Activated naive CD8-positive, alpha-beta T cell treated with anti-CD3 and anti-CD28 coated beads for 36 hours (primary cell): ENCODE results near the gene WDR74. TPM values are rescaled to one million over a fixed set of nuclear protein-coding genes. Genes with fewer than 3 reads are reported as not detected.

Experiments
- DNase-seq: peaks from one replicate; pipeline ENCODE4 v3.0.0; 2021
- H3K27ac Mint-ChIP-seq: one replicate; pipeline ENCODE4 v1.8.0; 2022; ENCODE audit warnings: mild to moderate bottlenecking, moderate library complexity, mixed read lengths
- H3K27me3 Mint-ChIP-seq: one replicate; pipeline ENCODE4 v1.8.0; 2022; ENCODE audit warnings: mild to moderate bottlenecking, mixed read lengths
- H3K36me3 Mint-ChIP-seq: one replicate; pipeline ENCODE4 v1.8.0; 2021; ENCODE audit warnings: mild to moderate bottlenecking, mixed read lengths
- H3K4me1 Mint-ChIP-seq: one replicate; pipeline ENCODE4 v1.8.0; 2021; ENCODE audit warnings: mixed read lengths
- H3K4me3 Mint-ChIP-seq: one replicate; pipeline ENCODE4 v1.8.0; 2022; ENCODE audit warnings: mild to moderate bottlenecking, moderate library complexity, mixed read lengths
- H3K9me3 Mint-ChIP-seq: one replicate; pipeline ENCODE4 v1.8.0; 2022; ENCODE audit warnings: mixed read lengths
- total RNA-seq, 2 experiments: library from RNA; stranded (reverse); gene quantifications; one replicate each; pipeline ENCODE4 v1.2.3, GENCODE V29; 2021

The WDR74 gene
- 100 to 1,000 TPM; 139 to 141 TPM for total RNA-seq

- no peak within 1 kb of the TSS for H3K27ac Mint-ChIP-seq
- H3K36me3 Mint-ChIP-seq, result peaks cover 29% of the 10 kb centered on the region
- peak; percentile 92 for DNase-seq
- H3K4me1 Mint-ChIP-seq, result peaks cover 45% of the 10 kb centered on the region
- no peaks in the 10 kb centered on the region for H3K9me3 Mint-ChIP-seq
- H3K27me3 Mint-ChIP-seq, result no peaks in the 10 kb centered on the region
- H3K4me3 Mint-ChIP-seq, result no peak within 1 kb of the TSS
Observed at GRCh38 chr11:62839050-62839945, at the start of gene WDR74. Gene WDR74 (minus strand): TSS chr11:62839590. CDS start chr11:62839570, 20 bp downstream.

GRCh38 chr11:62889126-62889483, 49.7 kb upstream of the WDR74 start:
- no peak overlapping the region for H3K4me3 Mint-ChIP-seq
- peaks cover 29% of the 10 kb centered on the region for H3K4me1 Mint-ChIP-seq
- DNase-seq, result no peak
- H3K9me3 Mint-ChIP-seq, result no peaks in the 10 kb centered on the region
- peaks cover 54% of the 10 kb centered on the region for H3K36me3 Mint-ChIP-seq
- no peaks in the 10 kb centered on the region for H3K27me3 Mint-ChIP-seq
- peak overlapping the region; percentile 19 for H3K27ac Mint-ChIP-seq

- H3K27me3 Mint-ChIP-seq, result no peaks in the 10 kb centered on the region
Observed at GRCh38 chr11:62888406-62888805, 49.0 kb upstream of the WDR74 start.

DNA sequence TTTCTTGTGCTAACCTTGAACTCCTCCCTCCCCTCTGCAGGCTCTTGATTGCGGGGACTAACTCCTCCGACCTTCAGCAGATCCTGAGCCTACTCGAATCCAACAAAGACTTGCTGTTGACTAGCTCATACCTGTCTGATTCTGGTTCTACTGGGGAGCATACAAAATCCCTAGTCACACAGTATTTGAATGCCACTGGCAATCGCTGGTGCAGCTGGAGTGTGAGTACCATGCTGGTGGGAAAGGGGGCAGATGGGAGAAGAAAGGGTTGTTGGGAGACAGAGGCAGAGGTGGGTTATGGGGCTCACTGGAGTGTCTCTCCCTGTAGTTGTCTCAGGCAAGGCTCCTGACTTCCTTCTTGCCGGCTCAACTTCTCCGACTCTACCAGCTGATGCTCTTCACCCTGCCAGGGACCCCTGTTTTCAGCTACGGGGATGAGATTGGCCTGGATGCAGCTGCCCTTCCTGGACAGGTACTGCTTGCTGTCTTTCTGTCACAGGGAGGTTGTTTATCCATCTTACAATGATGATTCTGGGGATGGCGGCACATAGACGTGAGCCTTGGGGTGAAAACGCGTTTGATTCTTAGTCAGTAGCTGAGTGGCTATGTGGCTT, 45.9 kb upstream of the WDR74 start:
- peak overlapping the region; percentile 77 for H3K27ac Mint-ChIP-seq
- DNase-seq, result no peak
- H3K4me3 Mint-ChIP-seq, result peak overlapping the region; percentile 67
- peaks cover 91% of the 10 kb centered on the region for H3K36me3 Mint-ChIP-seq
- peaks cover 1% of the 10 kb centered on the region for H3K9me3 Mint-ChIP-seq
- H3K27me3 Mint-ChIP-seq, result peaks cover 9% of the 10 kb centered on the region
- peaks cover 48% of the 10 kb centered on the region for H3K4me1 Mint-ChIP-seq

More at GRCh38 chr11:62888406-62888805, 49.0 kb upstream of the WDR74 start:
- Mint-ChIP-seq H3K9me3 (no peaks in the 10 kb centered on the region), H3K36me3 (peaks cover 61% of the 10 kb centered on the region), H3K4me1 (peaks cover 36% of the 10 kb centered on the region), H3K4me3 (no peak overlapping the region), H3K27ac (peak overlapping the region; percentile 19)
- DNase-seq, result no peak

DNA sequence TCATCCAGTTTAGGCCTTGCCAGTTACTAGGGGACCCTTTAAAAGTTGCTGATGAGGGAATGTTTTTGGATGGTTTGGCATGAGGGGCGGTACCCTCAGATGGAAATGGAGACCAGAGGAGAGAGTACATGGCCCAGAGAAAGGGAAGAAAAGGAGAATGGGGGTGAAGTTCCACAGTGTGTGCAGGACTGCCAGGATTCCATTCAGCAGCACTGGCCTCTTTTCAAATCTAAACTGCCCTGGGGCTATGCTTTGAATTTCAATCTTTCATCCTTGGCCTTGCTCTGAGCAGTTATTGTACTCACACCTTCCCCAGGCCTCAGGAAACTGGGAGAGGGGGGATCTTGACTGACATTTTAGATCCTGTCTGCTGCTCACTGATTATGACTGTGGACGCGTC, 44.3 kb upstream of the WDR74 start:
- Mint-ChIP-seq H3K36me3 (peaks cover 85% of the 10 kb centered on the region), H3K27me3 (peaks cover 9% of the 10 kb centered on the region), H3K4me3 (peak overlapping the region; percentile 100), H3K27ac (peak overlapping the region; percentile 100), H3K9me3 (peaks cover 1% of the 10 kb centered on the region), H3K4me1 (peaks cover 49% of the 10 kb centered on the region)
- DNase-seq, result no peak

DNA sequence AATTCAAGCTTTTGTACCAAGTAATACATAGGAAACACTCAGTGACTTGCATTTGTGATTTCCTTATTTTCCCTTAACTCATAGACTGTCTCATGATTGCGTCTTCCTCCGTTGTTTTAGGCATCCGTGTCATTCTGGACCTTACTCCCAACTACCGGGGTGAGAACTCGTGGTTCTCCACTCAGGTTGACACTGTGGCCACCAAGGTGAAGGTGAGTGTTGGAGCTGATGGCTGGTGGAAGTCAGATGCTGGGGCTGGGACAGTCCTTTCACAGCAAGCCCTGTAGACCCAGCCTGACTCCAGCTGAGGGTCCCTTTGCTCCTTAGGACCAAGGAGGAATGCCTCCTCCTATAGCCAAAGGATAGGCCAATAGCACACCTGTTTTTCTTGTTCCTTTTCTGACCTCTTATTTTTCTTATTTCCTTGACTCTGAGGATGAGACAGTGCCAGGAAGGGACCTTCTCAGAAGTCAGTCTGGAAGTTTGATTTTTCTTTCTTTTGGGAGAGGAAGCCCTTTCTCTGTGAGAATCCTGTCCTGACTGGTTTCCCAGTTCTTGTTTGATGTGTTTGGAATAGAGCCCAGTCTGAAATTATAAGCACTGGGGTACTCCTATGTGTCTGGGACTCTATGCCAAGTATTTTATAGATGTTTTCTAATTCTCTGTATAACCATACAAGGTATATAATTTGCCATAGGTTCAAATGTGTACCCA, 43.6 kb upstream of the WDR74 start:
- H3K4me3 Mint-ChIP-seq, result peak overlapping the region; percentile 100
- H3K27ac Mint-ChIP-seq, result peak overlapping the region; percentile 100
- peaks cover 48% of the 10 kb centered on the region for H3K4me1 Mint-ChIP-seq
- no peak for DNase-seq
- H3K36me3 Mint-ChIP-seq, result peaks cover 82% of the 10 kb centered on the region
- peaks cover 9% of the 10 kb centered on the region for H3K27me3 Mint-ChIP-seq
- H3K9me3 Mint-ChIP-seq, result peaks cover 1% of the 10 kb centered on the region

- H3K27me3 Mint-ChIP-seq, result peaks cover 9% of the 10 kb centered on the region
- H3K36me3 Mint-ChIP-seq, result peaks cover 80% of the 10 kb centered on the region
- H3K4me3 Mint-ChIP-seq, result peak overlapping the region; percentile 100
- DNase-seq, result no peak
- H3K9me3 Mint-ChIP-seq, result peaks cover 1% of the 10 kb centered on the region
- H3K27ac Mint-ChIP-seq, result peak overlapping the region; percentile 100
- peaks cover 45% of the 10 kb centered on the region for H3K4me1 Mint-ChIP-seq
Observed at GRCh38 chr11:62882431-62882749, 43.0 kb upstream of the WDR74 start.

DNA sequence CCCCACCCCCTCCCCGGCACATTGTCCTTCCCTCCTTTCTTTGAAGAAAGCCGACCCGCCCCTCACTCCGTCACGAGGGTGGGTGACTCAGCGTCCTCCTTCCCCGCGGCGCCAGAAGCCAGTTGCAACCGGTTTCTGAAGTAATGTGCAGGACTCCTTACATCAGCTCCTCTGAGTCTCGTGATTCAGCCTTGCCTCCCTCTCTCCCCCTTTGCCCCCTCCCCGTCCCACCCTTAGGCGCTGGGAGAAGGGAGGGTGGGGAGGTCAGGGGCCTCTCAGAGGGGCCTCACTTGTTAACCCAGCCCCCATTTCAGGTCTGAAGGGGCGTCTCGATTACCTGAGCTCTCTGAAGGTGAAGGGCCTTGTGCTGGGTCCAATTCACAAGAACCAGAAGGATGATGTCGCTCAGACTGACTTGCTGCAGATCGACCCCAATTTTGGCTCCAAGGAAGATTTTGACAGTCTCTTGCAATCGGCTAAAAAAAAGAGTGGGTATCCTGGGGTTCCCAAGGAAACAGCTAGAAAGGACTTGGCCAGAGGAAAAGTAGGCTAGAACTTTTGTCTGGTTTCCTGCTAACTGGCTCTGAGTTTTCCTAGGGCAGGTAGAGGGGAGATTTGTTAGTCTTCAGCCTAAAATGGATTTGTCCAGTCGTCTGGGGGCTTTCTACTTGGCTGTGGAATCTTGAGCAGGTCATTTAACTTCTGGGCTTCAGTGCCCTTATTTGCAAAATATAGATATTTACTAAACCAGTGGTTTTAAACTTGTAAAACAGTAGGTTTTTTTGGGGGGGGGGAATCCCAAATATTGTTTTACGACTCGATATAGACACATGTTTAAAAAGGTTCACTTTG, 42.4 kb upstream of the WDR74 start:
- Mint-ChIP-seq H3K4me3 (peak overlapping the region; percentile 100), H3K27ac (peak overlapping the region; percentile 100), H3K4me1 (peaks cover 45% of the 10 kb centered on the region), H3K36me3 (peaks cover 80% of the 10 kb centered on the region), H3K27me3 (peaks cover 9% of the 10 kb centered on the region), H3K9me3 (peaks cover 1% of the 10 kb centered on the region)
- peak; percentile 93 for DNase-seq

- peaks cover 9% of the 10 kb centered on the region for H3K27me3 Mint-ChIP-seq
- DNase-seq, result peak; percentile 87
- peaks cover 43% of the 10 kb centered on the region for H3K4me1 Mint-ChIP-seq
- peaks cover 75% of the 10 kb centered on the region for H3K36me3 Mint-ChIP-seq
- H3K9me3 Mint-ChIP-seq, result peaks cover 1% of the 10 kb centered on the region
- peak within 1 kb of the TSS; percentile 100 for H3K27ac Mint-ChIP-seq
- peak within 1 kb of the TSS; percentile 100 for H3K4me3 Mint-ChIP-seq
Observed at GRCh38 chr11:62880803-62881578, 41.6 kb upstream of the WDR74 start, which contains the start of gene SLC3A2. Gene SLC3A2 (plus strand): TSS chr11:62880896. CDS start chr11:62881024, 128 bp downstream.

- peak overlapping the region; percentile 100 for H3K27ac Mint-ChIP-seq
- peak; percentile 54 for DNase-seq
- peaks cover 1% of the 10 kb centered on the region for H3K9me3 Mint-ChIP-seq
- H3K27me3 Mint-ChIP-seq, result peaks cover 9% of the 10 kb centered on the region
- H3K4me1 Mint-ChIP-seq, result peaks cover 38% of the 10 kb centered on the region
- peak overlapping the region; percentile 100 for H3K4me3 Mint-ChIP-seq
- H3K36me3 Mint-ChIP-seq, result peaks cover 68% of the 10 kb centered on the region
Observed at GRCh38 chr11:62880231-62880802, 40.9 kb upstream of the WDR74 start.

DNA sequence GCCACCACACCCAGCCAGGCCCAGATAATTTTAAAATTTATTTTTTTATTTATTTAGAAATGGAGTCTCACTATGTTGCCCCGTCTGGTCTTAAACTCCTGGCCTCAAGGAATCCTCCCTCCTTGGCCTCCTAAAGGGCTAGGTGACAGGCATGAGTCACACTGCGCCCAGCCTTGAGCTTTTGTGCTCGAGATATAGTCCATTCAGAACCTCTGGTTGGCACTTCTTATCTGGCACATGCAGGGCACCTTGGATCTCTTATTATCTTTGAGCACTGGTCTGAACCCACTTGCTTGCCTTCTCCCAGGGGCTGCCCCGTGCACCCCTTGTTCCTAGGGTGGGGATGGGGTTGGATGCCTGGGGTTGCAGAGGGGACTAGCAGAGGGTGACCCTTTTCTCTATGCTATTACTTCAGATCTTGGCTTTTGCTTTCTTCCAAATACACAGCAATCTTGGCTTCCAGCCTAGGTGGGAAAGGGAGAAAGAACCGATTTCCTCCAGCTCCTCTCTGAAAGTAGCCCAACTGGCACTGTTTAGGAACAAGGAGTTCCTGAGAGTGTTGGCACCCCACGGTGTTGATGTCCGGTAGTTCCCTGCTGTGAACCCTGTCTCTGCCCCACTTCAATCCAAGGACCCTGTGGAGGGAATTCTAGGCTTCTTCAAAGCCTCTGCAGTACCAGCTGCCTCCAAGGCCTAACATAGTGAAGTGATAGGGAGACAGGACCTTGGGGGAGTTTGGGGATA, 40.0 kb upstream of the WDR74 start:
- Mint-ChIP-seq H3K27me3 (peaks cover 9% of the 10 kb centered on the region), H3K4me3 (peak overlapping the region; percentile 100), H3K27ac (peak overlapping the region; percentile 100), H3K4me1 (peaks cover 33% of the 10 kb centered on the region), H3K36me3 (peaks cover 67% of the 10 kb centered on the region), H3K9me3 (peaks cover 1% of the 10 kb centered on the region)
- no peak for DNase-seq

DNA sequence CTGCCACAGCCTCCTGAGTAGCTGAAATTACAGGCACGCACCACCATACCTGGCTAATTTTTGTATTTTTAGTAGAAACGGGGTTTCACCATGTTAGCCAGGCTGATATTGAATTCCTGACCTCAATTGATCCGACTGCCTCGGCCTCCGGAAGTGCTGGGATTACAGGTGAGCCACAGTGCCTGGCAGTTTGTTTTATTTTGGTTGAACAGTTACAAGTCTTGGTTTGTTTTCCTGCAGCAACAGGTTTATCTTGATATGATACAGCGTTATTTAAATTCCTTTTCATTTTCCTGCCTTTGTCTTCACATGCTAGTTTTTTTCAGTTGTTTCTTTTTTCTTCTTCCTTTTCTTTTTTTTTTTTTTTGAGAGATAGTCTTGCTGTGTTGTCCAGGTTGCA, 37.3 kb upstream of the WDR74 start:
- Mint-ChIP-seq H3K36me3 (peaks cover 45% of the 10 kb centered on the region), H3K27ac (no peak overlapping the region), H3K9me3 (peaks cover 1% of the 10 kb centered on the region), H3K4me1 (peaks cover 13% of the 10 kb centered on the region), H3K27me3 (peaks cover 8% of the 10 kb centered on the region), H3K4me3 (no peak overlapping the region)
- no peak for DNase-seq
